C4-2B (cell line): ENCODE data around the gene CALHM2.

ENCODE experiments used
- H3K27ac ChIP-seq: fragments of 450-650 bp; 2 replicates; pipeline ENCODE4 v1.5.1; 2017
- CTCF ChIP-seq: fragments of 450-650 bp; conservative IDR thresholded peaks from 2 replicates; pipeline ENCODE4 v1.5.1; 2017; ENCODE audit warnings: mild to moderate bottlenecking
- ZFX ChIP-seq: fragments of 450-650 bp; IDR thresholded peaks from 2 replicates; pipeline ENCODE4 v1.6.1; 2017

Gene CALHM2

GRCh38 chr10:103475437-103475836 lies 23.3 kb upstream of the CALHM2 start:
- no peak overlapping the region for H3K27ac ChIP-seq
- TF ChIP-seq ZFX (no peak), CTCF (no peak)

DNA sequence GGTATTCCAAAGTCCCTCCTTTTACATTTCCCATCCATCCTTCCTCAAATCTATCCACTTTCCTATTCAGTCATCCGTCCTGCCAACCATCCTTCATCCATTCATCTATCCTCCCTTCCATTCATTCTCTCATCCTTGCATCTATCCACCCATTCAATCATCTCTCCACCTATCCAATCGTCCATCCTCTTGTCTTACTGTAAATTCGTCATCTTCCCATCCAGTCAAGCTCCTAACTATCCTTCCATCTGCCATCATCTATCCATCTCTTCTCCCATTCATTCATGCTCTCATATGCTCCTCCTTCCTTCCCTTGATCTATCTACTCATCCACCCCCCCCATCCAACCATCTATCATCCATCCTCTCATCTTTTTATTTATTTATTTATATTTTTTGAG lies 21.9 kb upstream of the CALHM2 start:
- TF ChIP-seq CTCF (no peak), ZFX (no peak)
- no peak overlapping the region for H3K27ac ChIP-seq

DNA sequence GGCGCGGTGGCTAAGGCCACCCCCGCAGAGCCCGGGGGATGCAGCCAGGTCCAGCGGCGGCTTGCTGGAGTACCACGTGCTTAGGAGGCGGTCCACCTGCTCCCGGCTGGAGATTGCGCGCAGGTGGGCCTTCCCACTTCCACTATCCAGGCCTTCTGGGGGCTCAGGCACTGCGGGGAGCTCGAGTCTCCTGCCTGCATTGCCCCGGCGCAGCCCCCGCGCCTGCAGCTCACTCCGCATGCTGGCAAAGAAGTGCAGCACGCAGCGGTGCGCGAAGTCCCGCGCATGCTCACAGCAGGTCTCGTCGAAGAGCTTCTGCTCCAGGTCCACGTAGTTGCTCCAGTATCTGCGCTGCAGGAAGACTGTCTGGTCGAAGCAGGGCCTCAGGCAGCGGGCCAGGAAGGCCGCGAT lies 21.1 kb upstream of the CALHM2 start:
- H3K27ac ChIP-seq, result no peak overlapping the region
- TF ChIP-seq CTCF (no peak), ZFX (no peak)

- TF ChIP-seq ZFX (no peak), CTCF (no peak)
- H3K27ac ChIP-seq, result no peak overlapping the region
Measured at GRCh38 chr10:103472005-103472404, 19.8 kb upstream of the CALHM2 start.

DNA sequence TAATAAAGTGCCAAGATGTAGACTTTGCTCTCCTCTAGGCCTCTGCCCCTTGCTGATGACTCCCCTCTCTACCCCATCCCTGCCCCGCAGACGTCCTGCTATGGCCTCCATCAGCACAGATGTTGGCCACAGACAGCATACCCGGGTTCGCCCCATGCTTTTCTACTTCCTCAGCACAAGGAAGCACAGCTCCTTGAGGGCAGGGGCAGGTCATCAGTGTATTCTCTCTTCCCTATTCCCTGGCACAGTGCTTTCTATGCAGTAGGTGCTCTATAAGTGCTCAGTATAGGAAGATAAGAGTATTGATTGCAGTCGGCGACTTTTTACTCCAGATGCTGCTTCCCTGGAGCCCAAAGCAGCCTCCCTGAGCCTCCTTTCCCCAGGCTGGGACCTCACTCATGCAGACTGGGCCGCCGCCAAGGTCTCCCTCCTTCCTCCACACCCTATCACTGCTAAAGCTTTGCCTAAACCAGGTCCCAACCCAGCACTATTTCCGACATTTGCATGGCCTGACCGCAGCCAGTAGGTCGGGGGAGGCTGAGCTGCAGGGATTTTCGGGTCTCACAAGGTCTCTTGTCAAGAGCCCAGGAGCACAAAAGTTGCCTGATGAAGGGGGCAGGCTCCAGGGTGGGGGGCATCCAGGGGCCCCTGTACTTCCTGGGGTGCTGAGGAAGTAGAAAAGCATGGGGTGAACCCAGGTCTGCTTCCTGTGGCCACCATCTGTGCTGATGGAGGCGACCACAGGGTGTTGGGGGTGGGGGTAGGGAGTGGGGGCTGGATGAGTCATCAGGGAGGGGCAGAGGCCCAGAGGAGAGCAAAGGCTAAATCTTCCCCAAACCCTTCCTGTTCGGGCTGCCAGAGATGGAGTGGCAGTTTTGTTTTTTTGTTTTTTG lies 18.8 kb upstream of the CALHM2 start:
- TF ChIP-seq CTCF, result no peak
- no peak overlapping the region for H3K27ac ChIP-seq

- H3K27ac ChIP-seq, result no peak overlapping the region
- TF ChIP-seq ZFX (no peak), CTCF (no peak)
Measured at GRCh38 chr10:103469201-103469600, 17.0 kb upstream of the CALHM2 start.

DNA sequence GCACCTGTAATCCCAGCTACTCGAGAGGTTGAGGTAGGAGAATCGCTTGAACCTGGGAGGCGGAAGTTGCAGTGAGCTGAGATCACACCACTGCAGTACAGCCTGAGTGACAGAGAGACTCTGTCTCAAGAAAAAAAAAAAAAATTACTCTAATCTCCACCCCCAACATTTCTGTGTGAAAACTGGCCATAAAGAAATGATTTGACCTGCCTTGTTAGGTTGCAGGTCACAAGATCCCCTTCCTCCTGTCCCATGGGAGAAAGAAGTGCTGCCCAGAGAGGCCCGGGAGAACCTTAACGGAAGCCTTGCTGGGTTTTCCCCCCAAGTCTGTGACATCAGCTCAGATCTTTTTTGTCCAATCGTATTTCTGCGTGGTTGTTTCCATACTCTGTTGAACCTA lies 15.2 kb upstream of the CALHM2 start:
- H3K27ac ChIP-seq, result no peak overlapping the region
- TF ChIP-seq ZFX, result no peak
- TF ChIP-seq CTCF, result no peak
